RWPE2 (cell line): ENCODE results near the gene GNG14.

ENCODE experiments used
- ATAC-seq: fragments of 200-7000 bp; cut with Tn5 transposase; 3 replicates; pipeline ENCODE4 v1.9.1; 2021; ENCODE audit warnings: low read depth
- DNase-seq: peaks from one replicate; pipeline ENCODE4 v3.0.0-alpha.2; 2020; ENCODE audit warnings: low spot score
- H3K27ac ChIP-seq: fragments of 450-650 bp; 2 replicates; pipeline ENCODE4 v1.5.1; 2017; ENCODE audit warnings: mild to moderate bottlenecking; ENCODE audit not compliant: poor library complexity, severe bottlenecking
- H3K27me3 ChIP-seq: fragments of 250-450 bp; sonication (Bioruptor Pico); 2 replicates; pipeline ENCODE4 v1.5.1; 2021; ENCODE audit warnings: mild to moderate bottlenecking, moderate library complexity; ENCODE audit not compliant: insufficient read depth, poor library complexity, severe bottlenecking
- H3K36me3 ChIP-seq: fragments of 250-450 bp; sonication (Bioruptor Pico); 2 replicates; pipeline ENCODE4 v1.5.1; 2020; ENCODE audit warnings: low read depth, mild to moderate bottlenecking, moderate library complexity
- H3K4me1 ChIP-seq: fragments of 250-450 bp; sonication (Bioruptor Pico); 2 replicates; pipeline ENCODE4 v1.5.1; 2021; ENCODE audit warnings: mild to moderate bottlenecking, moderate library complexity; ENCODE audit not compliant: insufficient read depth, poor library complexity, severe bottlenecking
- H3K4me3 ChIP-seq: fragments of 250-450 bp; sonication (Bioruptor Pico); 2 replicates; pipeline ENCODE4 v1.5.1; 2021; ENCODE audit warnings: mild to moderate bottlenecking, moderate library complexity; ENCODE audit not compliant: severe bottlenecking
- H3K9me3 ChIP-seq: fragments of 250-450 bp; sonication (Bioruptor Pico); 2 replicates; pipeline ENCODE4 v1.5.1; 2021; ENCODE audit warnings: mild to moderate bottlenecking, moderate library complexity; ENCODE audit not compliant: severe bottlenecking
- CTCF ChIP-seq: fragments of 450-650 bp; IDR thresholded peaks from one replicate; pipeline ENCODE4 v1.5.1; 2017; ENCODE audit warnings: mild to moderate bottlenecking, moderate library complexity; ENCODE audit not compliant: poor library complexity, severe bottlenecking

Gene GNG14

GRCh38 chr19:12685831-12686230 lies 2.0 kb upstream of the GNG14 start:
- no peak overlapping the region for H3K4me3 ChIP-seq
- ATAC-seq, result no peak
- H3K4me1 ChIP-seq, result no peaks in the 10 kb centered on the region
- H3K9me3 ChIP-seq, result no peaks in the 10 kb centered on the region
- no peak for DNase-seq
- no peak for TF ChIP-seq CTCF
- peaks cover 5% of the 10 kb centered on the region; the same call in 1 of the 2 replicates for H3K36me3 ChIP-seq
- H3K27me3 ChIP-seq, result no peaks in the 10 kb centered on the region
- H3K27ac ChIP-seq, result no peak overlapping the region

DNA sequence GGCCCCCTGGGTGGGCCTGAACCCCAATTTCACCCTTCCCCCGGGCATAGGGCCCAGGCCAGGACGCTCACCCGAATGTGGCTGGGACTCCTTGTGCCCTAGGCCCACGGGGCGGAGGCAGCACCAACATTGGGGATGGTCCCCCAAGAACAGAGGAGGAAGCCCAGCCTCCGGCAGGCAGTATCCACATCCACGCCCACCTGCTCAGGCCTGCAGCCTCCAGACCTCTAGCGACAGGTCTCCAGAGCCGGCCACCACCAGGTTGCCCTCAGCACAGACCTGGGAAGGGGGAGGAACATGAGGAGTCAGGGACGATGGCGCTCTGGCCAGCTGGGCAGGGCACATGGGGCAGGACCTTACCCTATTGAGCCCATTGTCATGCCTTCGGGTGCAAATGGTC lies 1.2 kb downstream of the GNG14 start:
- TF ChIP-seq CTCF, result no peak
- no peak overlapping the region for H3K4me3 ChIP-seq
- no peaks in the 10 kb centered on the region for H3K4me1 ChIP-seq
- H3K27ac ChIP-seq, result no peak overlapping the region
- no peak for DNase-seq
- peaks cover 5% of the 10 kb centered on the region; the same call in 1 of the 2 replicates for H3K36me3 ChIP-seq
- no peaks in the 10 kb centered on the region for H3K9me3 ChIP-seq
- no peak for ATAC-seq
- H3K27me3 ChIP-seq, result no peaks in the 10 kb centered on the region

DNA sequence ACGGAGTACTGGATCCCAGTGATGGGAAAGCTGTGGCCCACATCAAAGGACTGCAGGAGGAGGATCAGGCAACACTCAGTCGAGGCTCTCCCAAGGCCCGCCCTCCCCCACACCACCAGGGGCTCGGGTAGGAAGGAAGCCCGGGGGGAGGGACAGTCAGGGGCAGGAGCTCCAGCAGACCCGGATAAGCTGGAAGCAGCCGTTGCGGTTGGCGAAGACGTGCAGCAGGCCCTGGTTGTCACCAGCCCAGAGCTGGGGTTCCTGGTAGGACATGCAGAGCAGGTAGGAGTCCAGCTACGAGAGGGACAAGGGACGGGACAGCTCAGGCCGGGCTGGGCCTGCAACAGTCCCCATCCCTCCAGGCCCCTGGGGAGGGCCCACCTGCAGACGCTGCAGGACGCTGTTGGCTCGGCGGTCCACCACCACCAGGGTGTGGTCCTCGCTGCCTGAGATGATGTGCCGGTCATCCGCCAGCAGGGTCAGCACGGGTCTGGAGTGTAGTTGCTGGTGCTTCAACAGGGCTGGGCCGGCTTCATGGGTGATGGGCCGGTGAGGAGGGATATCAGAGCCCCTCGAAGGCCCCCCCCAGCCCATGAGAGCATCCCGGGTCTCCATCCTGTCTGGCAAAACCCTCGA lies 1.9 kb downstream of the GNG14 start:
- no peaks in the 10 kb centered on the region for H3K27me3 ChIP-seq
- no peak for ATAC-seq
- H3K36me3 ChIP-seq, result peaks cover 5% of the 10 kb centered on the region; the same call in 1 of the 2 replicates
- no peak overlapping the region for H3K27ac ChIP-seq
- H3K4me1 ChIP-seq, result no peaks in the 10 kb centered on the region
- no peaks in the 10 kb centered on the region for H3K9me3 ChIP-seq
- DNase-seq, result no peak
- no peak for TF ChIP-seq CTCF
- no peak overlapping the region for H3K4me3 ChIP-seq

GRCh38 chr19:12692960-12693359 lies 5.2 kb downstream of the GNG14 start:
- Histone ChIP-seq H3K9me3 (no peaks in the 10 kb centered on the region), H3K4me1 (no peaks in the 10 kb centered on the region), H3K27me3 (no peaks in the 10 kb centered on the region), H3K36me3 (peaks cover 5% of the 10 kb centered on the region; the same call in 1 of the 2 replicates), H3K4me3 (no peak overlapping the region), H3K27ac (no peak overlapping the region)
- no peak for DNase-seq
- no peak for ATAC-seq
- no peak for TF ChIP-seq CTCF

- Histone ChIP-seq H3K9me3 (no peaks in the 10 kb centered on the region), H3K36me3 (peaks cover 9% of the 10 kb centered on the region), H3K27me3 (no peaks in the 10 kb centered on the region), H3K4me1 (no peaks in the 10 kb centered on the region), H3K27ac (no peak overlapping the region), H3K4me3 (no peak overlapping the region)
- no peak for DNase-seq
- ATAC-seq, result no peak
- no peak for TF ChIP-seq CTCF
Measured at GRCh38 chr19:12694641-12695040, 6.8 kb downstream of the GNG14 start.
